Measurements from ENCODE around the gene MBP.

DNA sequence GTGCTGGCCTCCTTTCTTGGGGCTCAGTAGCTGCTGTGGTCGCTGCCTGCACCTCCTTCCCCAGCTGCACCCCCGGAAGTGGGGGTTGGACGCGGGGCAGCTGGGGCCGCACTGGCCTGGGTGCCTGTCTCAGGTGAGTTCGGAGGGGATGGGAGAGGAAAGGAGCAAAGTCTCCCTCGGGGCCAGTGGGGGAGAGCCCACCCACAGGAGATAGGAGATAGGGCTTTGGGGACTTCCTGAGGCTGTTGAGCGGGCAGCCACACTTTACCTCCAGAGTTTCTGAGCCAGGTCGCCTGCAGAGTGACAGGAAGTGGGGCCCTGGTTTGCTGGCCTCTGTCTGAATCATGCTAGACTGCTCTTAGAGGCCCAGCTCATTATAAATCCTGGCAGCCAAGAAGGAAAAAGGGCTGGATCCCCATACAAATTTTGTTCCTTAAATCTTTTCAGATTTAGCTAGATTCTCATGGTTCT is 8.1 kb downstream of the MBP start:
- no peak for TF ChIP-seq POLR2A (IDR thresholded peaks at IDR 0.05)
- TF ChIP-seq, protein P1, sequence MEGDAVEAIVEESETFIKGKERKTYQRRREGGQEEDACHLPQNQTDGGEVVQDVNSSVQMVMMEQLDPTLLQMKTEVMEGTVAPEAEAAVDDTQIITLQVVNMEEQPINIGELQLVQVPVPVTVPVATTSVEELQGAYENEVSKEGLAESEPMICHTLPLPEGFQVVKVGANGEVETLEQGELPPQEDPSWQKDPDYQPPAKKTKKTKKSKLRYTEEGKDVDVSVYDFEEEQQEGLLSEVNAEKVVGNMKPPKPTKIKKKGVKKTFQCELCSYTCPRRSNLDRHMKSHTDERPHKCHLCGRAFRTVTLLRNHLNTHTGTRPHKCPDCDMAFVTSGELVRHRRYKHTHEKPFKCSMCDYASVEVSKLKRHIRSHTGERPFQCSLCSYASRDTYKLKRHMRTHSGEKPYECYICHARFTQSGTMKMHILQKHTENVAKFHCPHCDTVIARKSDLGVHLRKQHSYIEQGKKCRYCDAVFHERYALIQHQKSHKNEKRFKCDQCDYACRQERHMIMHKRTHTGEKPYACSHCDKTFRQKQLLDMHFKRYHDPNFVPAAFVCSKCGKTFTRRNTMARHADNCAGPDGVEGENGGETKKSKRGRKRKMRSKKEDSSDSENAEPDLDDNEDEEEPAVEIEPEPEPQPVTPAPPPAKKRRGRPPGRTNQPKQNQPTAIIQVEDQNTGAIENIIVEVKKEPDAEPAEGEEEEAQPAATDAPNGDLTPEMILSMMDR (IDR thresholded peaks at IDR 0.05 in 4 of 5, conservative IDR thresholded peaks at IDR 0.05 in 1 of 5), result no peak

All from gastrocnemius medialis (tissue), 4 donors.